Measurements from ENCODE around the gene PAX7.

DNA sequence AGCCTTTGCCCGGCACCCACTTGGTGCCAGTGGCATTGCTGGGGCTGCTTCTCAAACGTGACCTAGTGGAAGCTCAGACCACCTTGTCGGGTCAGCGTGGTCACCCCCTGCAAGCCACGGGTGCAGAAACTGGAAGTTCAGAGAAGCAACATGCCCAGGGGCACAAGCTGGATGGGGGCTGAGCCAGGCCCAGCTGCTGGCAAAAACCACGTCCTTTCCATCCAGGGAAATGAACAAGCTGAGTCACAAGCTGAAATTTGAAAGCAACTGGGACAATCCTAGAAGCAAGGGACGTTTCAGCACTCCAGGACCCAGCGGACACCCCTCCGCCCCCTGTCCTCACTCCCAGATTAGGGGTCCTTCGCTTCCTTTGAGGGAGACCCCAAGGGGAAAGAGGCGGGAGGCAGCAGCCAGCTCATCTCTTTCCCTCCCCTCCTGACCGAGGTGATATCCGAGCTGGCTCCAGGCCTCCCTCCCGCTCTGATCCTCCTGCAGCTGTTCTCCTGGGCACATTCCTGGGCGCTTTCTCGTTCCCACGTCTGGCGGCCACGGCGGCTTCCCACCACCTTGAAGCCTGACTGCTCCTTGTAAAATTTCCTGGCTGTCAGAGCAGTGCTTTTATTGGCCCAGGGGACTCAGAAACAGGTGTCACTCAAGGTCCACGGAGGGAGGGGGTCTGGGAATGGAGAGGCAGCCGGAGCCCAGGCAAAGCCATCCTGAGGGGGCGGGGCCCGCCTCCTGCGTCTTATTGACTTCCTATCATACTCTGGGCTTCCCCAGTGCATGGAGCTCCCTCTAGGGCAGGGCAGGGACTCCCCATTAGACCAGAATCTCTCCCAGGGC, 62.8 kb downstream of the PAX7 start:
- TF ChIP-seq POLR2AphosphoS5 (IDR thresholded peaks at IDR 0.05) (no peak), EP300 (IDR thresholded peaks at IDR 0.05) (no peak)
